Measurements from ENCODE around the gene SOX15. TPM values are rescaled to one million over a fixed set of nuclear protein-coding genes. Genes with fewer than 3 reads are reported as not detected.
A peak's percentile ranks its signal among the peaks of the same experiment; 100 is the strongest.

Gene SOX15
- total and polyA plus RNA-seq, 2 of the 13 experiments (the other 11 are each of a cell fraction or from before 2014, with no cell fraction given) = 0.07 to 0.18 TPM

GRCh38 chr17:7560172-7561027, 29.5 kb downstream of the SOX15 start:
- H3K9me3 ChIP-seq (ENCODE audit: low read length) = no peaks in the 10 kb centered on the region
- ChIA-PET CTCF (ENCODE audit: low intra/inter-chr PET ratio, low total read pairs) (interaction anchor here (1.4 to 3.3 kb wide), 4 partner anchors 16 to 204 kb away, joined by 3 to 43 read pairs (median 16); no protein-coding TSS in a partner anchor), POLR2A (interaction anchor here (0.5 to 4.8 kb wide), 20 partner anchors 8 to 231 kb away, joined by 3 to 33 read pairs (median 7); partner anchors contain the start of genes CD68, MPDU1, NEURL4 and POLR2A)
- H3K4me1 ChIP-seq (ENCODE audit: insufficient read depth, low read length) = peaks cover 67% of the 10 kb centered on the region
- peak overlapping the region; percentile 91 for H3K4me2 ChIP-seq (ENCODE audit: low read depth, low read length)
- 21% methylated on average over 22 of the region's 22 CpGs for WGBS (ENCODE audit: low lambda C conversion rate)
- no peaks in the 10 kb centered on the region for H4K20me1 ChIP-seq (ENCODE audit: insufficient read depth, low read length)
- in situ Hi-C loops (cut with HindIII; ENCODE audit: extremely low pct_ligation_motif_present, low pct_unique_long_range_greater_than_20kb) = no loop called here
- peak; percentile 81 for FAIRE-seq
- DNase-seq (ENCODE audit: low spot score) = peak; percentile 64
- H3K36me3 ChIP-seq (replicated peaks in 1 of 2; ENCODE audit: control insufficient read depth in 1 of 2, insufficient read depth in 2 of 2, low read length in 2 of 2) = peaks cover 7 to 17% of the 10 kb centered on the region in 2 experiments
- peak overlapping the region; percentile 4 for H3K27ac ChIP-seq (ENCODE audit: extremely low read length, insufficient read depth, low read length)
- H3K4me3 ChIP-seq (replicated peaks in 1 of 3; ENCODE audit: insufficient read depth in 1 of 3, low read depth in 2 of 3, low read length in 3 of 3) = peak overlapping the region; percentile 11 to 92 (median 49)
- no peak overlapping the region for H2AFZ ChIP-seq (ENCODE audit: low read length)
- peaks cover 27% of the 10 kb centered on the region for H3K79me2 ChIP-seq (ENCODE audit: insufficient read depth, low read length)
- BruUV-seq (replicated peaks) = no TSS peak
- intact Hi-C loops (cut with micrococcal nuclease; ENCODE audit: unreplicated experiment) = loop anchor here (1.0 to 10.0 kb wide), 3 partner anchors 38 to 206 kb away; partner anchors contain the start of genes KCTD11 and TMEM95
- no peaks in the 10 kb centered on the region; a peak in 1 of 5 replicates for H3K27me3 ChIP-seq (ENCODE audit: control insufficient read depth in 1 of 2, insufficient read depth in 2 of 2, low read length in 2 of 2)
- ATAC-seq = peak; percentile 74
- peak overlapping the region; percentile 58 for H3K9ac ChIP-seq (ENCODE audit: insufficient read depth, low read depth, low read length)
- TF ChIP-seq, protein P1, sequence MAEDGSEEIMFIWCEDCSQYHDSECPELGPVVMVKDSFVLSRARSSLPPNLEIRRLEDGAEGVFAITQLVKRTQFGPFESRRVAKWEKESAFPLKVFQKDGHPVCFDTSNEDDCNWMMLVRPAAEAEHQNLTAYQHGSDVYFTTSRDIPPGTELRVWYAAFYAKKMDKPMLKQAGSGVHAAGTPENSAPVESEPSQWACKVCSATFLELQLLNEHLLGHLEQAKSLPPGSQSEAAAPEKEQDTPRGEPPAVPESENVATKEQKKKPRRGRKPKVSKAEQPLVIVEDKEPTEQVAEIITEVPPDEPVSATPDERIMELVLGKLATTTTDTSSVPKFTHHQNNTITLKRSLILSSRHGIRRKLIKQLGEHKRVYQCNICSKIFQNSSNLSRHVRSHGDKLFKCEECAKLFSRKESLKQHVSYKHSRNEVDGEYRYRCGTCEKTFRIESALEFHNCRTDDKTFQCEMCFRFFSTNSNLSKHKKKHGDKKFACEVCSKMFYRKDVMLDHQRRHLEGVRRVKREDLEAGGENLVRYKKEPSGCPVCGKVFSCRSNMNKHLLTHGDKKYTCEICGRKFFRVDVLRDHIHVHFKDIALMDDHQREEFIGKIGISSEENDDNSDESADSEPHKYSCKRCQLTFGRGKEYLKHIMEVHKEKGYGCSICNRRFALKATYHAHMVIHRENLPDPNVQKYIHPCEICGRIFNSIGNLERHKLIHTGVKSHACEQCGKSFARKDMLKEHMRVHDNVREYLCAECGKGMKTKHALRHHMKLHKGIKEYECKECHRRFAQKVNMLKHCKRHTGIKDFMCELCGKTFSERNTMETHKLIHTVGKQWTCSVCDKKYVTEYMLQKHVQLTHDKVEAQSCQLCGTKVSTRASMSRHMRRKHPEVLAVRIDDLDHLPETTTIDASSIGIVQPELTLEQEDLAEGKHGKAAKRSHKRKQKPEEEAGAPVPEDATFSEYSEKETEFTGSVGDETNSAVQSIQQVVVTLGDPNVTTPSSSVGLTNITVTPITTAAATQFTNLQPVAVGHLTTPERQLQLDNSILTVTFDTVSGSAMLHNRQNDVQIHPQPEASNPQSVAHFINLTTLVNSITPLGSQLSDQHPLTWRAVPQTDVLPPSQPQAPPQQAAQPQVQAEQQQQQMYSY (CRISPR knock-in tag; IDR thresholded peaks at IDR 0.05) = no peak
- TF ChIP-seq SKI (IDR thresholded peaks at IDR 0.05; ENCODE audit: partially characterized antibody) (no peak), ZBTB33 (CRISPR knock-in tag; IDR thresholded peaks at IDR 0.05) (peak; percentile 38; the same call in 1 of the 2 replicates), KDM2A (CRISPR knock-in tag; IDR thresholded peaks at IDR 0.05; ENCODE audit: borderline replicate concordance, low read depth) (peak; percentile 27; the same call in 1 of the 2 replicates), ZBTB7B (CRISPR knock-in tag; IDR thresholded peaks at IDR 0.05) (0 out of 2 replicates have a peak, but pooled peaks have one; percentile 36)
- TF ChIP-seq, protein P2, sequence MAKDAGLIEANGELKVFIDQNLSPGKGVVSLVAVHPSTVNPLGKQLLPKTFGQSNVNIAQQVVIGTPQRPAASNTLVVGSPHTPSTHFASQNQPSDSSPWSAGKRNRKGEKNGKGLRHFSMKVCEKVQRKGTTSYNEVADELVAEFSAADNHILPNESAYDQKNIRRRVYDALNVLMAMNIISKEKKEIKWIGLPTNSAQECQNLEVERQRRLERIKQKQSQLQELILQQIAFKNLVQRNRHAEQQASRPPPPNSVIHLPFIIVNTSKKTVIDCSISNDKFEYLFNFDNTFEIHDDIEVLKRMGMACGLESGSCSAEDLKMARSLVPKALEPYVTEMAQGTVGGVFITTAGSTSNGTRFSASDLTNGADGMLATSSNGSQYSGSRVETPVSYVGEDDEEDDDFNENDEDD (CRISPR knock-in tag; IDR thresholded peaks at IDR 0.05; ENCODE audit: borderline replicate concordance) = no peak
- TF ChIP-seq, protein P3, sequence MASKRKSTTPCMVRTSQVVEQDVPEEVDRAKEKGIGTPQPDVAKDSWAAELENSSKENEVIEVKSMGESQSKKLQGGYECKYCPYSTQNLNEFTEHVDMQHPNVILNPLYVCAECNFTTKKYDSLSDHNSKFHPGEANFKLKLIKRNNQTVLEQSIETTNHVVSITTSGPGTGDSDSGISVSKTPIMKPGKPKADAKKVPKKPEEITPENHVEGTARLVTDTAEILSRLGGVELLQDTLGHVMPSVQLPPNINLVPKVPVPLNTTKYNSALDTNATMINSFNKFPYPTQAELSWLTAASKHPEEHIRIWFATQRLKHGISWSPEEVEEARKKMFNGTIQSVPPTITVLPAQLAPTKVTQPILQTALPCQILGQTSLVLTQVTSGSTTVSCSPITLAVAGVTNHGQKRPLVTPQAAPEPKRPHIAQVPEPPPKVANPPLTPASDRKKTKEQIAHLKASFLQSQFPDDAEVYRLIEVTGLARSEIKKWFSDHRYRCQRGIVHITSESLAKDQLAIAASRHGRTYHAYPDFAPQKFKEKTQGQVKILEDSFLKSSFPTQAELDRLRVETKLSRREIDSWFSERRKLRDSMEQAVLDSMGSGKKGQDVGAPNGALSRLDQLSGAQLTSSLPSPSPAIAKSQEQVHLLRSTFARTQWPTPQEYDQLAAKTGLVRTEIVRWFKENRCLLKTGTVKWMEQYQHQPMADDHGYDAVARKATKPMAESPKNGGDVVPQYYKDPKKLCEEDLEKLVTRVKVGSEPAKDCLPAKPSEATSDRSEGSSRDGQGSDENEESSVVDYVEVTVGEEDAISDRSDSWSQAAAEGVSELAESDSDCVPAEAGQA (IDR thresholded peaks at IDR 0.05; ENCODE audit: low read depth) = no peak
- TF ChIP-seq, protein P3 (CRISPR knock-in tag; IDR thresholded peaks at IDR 0.05; ENCODE audit: borderline replicate concordance) = no peak

Measured in HepG2 (cell line).